HEK293T (cell line): ENCODE measurements around the gene COG1.

Experiments
- ARNT ChIP-seq: fragments of 450-650 bp; IDR thresholded peaks from 2 replicates; pipeline ENCODE4 v1.6.1; 2017; ENCODE audit warnings: mild to moderate bottlenecking
- BHLHE40 ChIP-seq: fragments of 450-650 bp; IDR thresholded peaks from 2 replicates; pipeline ENCODE4 v1.6.1; 2016; ENCODE audit warnings: mild to moderate bottlenecking, moderate library complexity, borderline replicate concordance
- CTBP1 ChIP-seq: fragments of 450-650 bp; IDR thresholded peaks from 2 replicates; pipeline ENCODE4 v1.6.1; 2016; ENCODE audit warnings: borderline replicate concordance
- FOXA1 ChIP-seq: fragments of 450-650 bp; IDR thresholded peaks from 2 replicates; pipeline ENCODE4 v1.6.1; 2016; ENCODE audit warnings: mild to moderate bottlenecking
- HDGF ChIP-seq: fragments of 450-650 bp; IDR thresholded peaks from 2 replicates; pipeline ENCODE4 v1.6.1; 2017; ENCODE audit warnings: antibody characterized with exemption, borderline replicate concordance
- L3MBTL2 ChIP-seq: fragments of 450-650 bp; conservative IDR thresholded peaks from 2 replicates; pipeline ENCODE4 v1.6.1; 2016; ENCODE audit warnings: mild to moderate bottlenecking
- LEF1 ChIP-seq: fragments of 450-650 bp; IDR thresholded peaks from 2 replicates; pipeline ENCODE4 v1.6.1; 2017; ENCODE audit warnings: mild to moderate bottlenecking, borderline replicate concordance
- NFRKB ChIP-seq: fragments of 450-650 bp; IDR thresholded peaks from 2 replicates; pipeline ENCODE4 v1.6.1; 2016; ENCODE audit warnings: mild to moderate bottlenecking, moderate library complexity
- SP1 ChIP-seq: fragments of 450-650 bp; IDR thresholded peaks from 2 replicates; pipeline ENCODE4 v1.6.1; 2017
- SUZ12 ChIP-seq: fragments of 450-650 bp; IDR thresholded peaks from 2 replicates; pipeline ENCODE4 v1.6.1; 2016; ENCODE audit warnings: mild to moderate bottlenecking
- TARDBP ChIP-seq: fragments of 450-650 bp; IDR thresholded peaks from 2 replicates; pipeline ENCODE4 v1.6.1; 2016
- ZNF384 ChIP-seq: fragments of 450-650 bp; IDR thresholded peaks from 2 replicates; pipeline ENCODE4 v1.6.1; 2016
- TF ChIP-seq, protein P1 (sequence below): fragments of 450-650 bp; IDR thresholded peaks from 2 replicates; pipeline ENCODE4 v1.6.1; 2016

DNA sequence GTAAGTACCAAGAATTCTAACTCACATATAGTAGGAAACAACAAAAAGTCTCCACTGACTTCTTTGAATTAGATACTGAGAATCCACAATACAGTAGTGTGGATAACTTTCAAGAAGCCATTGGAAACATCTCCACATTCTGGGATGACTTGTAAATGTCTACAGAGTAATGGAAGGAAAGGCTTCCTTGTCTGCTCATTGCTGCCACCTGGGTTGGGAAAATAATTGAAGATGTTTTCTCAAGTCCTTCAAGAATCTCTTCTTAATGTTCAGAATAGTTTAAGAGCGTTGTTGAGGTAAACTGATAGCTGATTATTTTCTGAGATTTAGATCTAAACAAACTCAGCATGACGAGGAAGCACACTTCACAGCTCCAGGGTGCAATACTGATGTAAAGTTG lies 54.9 kb downstream of the COG1 start:
- TF ChIP-seq NFRKB (no peak), TARDBP (no peak), LEF1 (no peak), ZNF384 (no peak), CTBP1 (no peak), BHLHE40 (no peak), SUZ12 (no peak), SP1 (no peak), ARNT (no peak), L3MBTL2 (no peak), HDGF (no peak), FOXA1 (no peak)
- TF ChIP-seq, protein P1, sequence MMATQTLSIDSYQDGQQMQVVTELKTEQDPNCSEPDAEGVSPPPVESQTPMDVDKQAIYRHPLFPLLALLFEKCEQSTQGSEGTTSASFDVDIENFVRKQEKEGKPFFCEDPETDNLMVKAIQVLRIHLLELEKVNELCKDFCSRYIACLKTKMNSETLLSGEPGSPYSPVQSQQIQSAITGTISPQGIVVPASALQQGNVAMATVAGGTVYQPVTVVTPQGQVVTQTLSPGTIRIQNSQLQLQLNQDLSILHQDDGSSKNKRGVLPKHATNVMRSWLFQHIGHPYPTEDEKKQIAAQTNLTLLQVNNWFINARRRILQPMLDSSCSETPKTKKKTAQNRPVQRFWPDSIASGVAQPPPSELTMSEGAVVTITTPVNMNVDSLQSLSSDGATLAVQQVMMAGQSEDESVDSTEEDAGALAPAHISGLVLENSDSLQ: no peak
